Activated T-cell treated with anti-CD3 and anti-CD28 coated beads for 1 hour (primary cell): ENCODE results near the gene RNPC3.

Source experiments
- DNase-seq: peaks from one replicate; pipeline ENCODE4 v3.0.0-alpha.2; 2020; ENCODE audit warnings: low read depth

The RNPC3 gene

GRCh38 chr1:103525607-103526507, at the start of gene RNPC3:
RNPC3 (plus strand) TSS chr1:103525699; CDS start chr1:103526071, 372 bp downstream.
- peak; percentile 93 for DNase-seq

GRCh38 chr1:103477101-103477500, 48.4 kb upstream of the RNPC3 start:
- DNase-seq, result no peak

- DNase-seq, result no peak
Measured at GRCh38 chr1:103489935-103490334, 35.6 kb upstream of the RNPC3 start.

GRCh38 chr1:103492003-103492625, 33.4 kb upstream of the RNPC3 start:
- DNase-seq, result no peak

GRCh38 chr1:103496014-103496635, 29.4 kb upstream of the RNPC3 start:
- DNase-seq, result no peak

- DNase-seq, result no peak
Measured at GRCh38 chr1:103497404-103497803, 28.1 kb upstream of the RNPC3 start.

GRCh38 chr1:103509250-103509649, 16.2 kb upstream of the RNPC3 start:
- no peak for DNase-seq

- DNase-seq, result no peak
Measured at GRCh38 chr1:103513711-103514110, 11.8 kb upstream of the RNPC3 start.

- no peak for DNase-seq
Measured at GRCh38 chr1:103514920-103515503, 10.5 kb upstream of the RNPC3 start.

GRCh38 chr1:103516283-103516682, 9.2 kb upstream of the RNPC3 start:
- DNase-seq, result no peak

- no peak for DNase-seq
Measured at GRCh38 chr1:103516693-103517092, 8.8 kb upstream of the RNPC3 start.

GRCh38 chr1:103517380-103518047, 8.0 kb upstream of the RNPC3 start:
- DNase-seq, result no peak

GRCh38 chr1:103520822-103521221, 4.7 kb upstream of the RNPC3 start:
- DNase-seq, result no peak

- no peak for DNase-seq
Measured at GRCh38 chr1:103523346-103523745, 2.2 kb upstream of the RNPC3 start.

GRCh38 chr1:103525114-103525606, 339 bp upstream of the RNPC3 start:
- no peak for DNase-seq

- DNase-seq, result no peak
Measured at GRCh38 chr1:103527331-103527730, 1.8 kb downstream of the RNPC3 start.

GRCh38 chr1:103529746-103530145, 4.2 kb downstream of the RNPC3 start:
- DNase-seq, result no peak

- DNase-seq, result no peak
Measured at GRCh38 chr1:103538226-103538625, 12.7 kb downstream of the RNPC3 start.

GRCh38 chr1:103541431-103541830, 15.9 kb downstream of the RNPC3 start:
- DNase-seq, result no peak

GRCh38 chr1:103546496-103546895, 21.0 kb downstream of the RNPC3 start:
- no peak for DNase-seq

GRCh38 chr1:103547840-103548239, 22.3 kb downstream of the RNPC3 start:
- no peak for DNase-seq

GRCh38 chr1:103560427-103560826, 34.9 kb downstream of the RNPC3 start:
- no peak for DNase-seq
